GM21529 (cell line): ENCODE data around the gene SHH.
A peak's percentile ranks its signal among the peaks of the same experiment; 100 is the strongest.
"Not testable (repeated sequence)": the region's sequence is repeated elsewhere in the genome, so short reads cannot be mapped to it uniquely, and the experiment has no call there.

Experiments used
- ATAC-seq: cut with Tn5 transposase; IDR thresholded peaks from one replicate; pipeline ENCODE4 v1.9.1; 2021; ENCODE audit not compliant: unreplicated experiment

The SHH gene

DNA sequence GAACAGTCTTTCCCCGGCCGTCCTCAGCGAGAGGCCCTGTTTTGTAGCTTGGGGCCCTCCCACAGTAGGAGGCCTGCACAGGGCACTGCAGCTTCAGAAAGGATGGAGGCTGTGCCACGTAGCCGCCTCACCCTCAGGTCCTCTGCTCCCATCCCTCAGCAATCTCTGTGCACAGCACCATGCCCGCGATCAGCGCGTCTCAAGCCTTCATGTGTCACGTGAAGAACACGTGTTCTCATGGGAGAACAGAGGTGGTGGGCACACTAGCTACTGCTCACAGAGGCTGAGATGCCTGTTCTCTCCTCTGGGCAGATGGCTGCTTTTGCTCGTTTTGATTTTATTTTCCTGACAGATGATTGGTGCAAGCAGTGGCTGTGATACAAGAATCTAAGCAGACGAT lies 8.5 kb upstream of the SHH start:
- no peak for ATAC-seq

DNA sequence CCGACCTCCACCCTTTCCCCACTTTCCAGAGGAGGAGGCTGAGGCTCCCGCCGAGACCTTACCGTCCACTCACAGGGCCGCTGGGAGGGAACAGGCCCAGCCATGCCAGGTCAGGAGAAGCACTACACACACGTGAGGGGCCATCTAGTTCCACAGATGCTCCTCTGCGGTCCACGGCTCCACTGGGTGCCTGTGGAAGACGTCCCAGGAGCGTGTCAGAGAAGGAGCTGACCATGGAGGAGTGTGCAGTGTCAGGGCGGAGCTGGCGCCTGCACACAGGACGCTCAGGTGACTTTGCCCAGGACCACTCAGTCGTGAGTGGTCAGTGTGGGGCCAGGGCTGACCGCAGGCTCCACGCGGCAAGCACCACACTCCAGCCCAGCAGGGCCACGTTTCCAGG lies 8.0 kb upstream of the SHH start:
- no peak for ATAC-seq

DNA sequence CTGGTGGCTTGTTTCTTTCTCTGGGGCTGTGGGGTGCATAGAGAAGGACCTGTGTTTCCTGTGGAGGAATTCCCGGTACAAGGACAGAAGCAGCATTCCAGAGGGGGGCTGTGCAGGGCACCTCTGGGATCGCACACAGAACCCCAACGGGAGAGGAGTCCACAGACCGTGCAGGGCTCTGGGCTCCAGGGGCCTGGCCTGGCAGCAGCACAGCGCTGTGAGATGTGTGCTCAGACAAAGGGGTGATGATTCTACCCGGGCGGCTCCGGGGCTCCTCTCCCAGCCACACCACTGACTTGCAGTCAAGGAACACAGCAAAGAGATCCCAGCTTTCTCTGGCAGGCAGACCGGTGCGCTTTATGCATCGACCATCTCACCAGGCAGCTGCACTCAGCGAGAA lies 6.9 kb upstream of the SHH start:
- ATAC-seq, result no peak

DNA sequence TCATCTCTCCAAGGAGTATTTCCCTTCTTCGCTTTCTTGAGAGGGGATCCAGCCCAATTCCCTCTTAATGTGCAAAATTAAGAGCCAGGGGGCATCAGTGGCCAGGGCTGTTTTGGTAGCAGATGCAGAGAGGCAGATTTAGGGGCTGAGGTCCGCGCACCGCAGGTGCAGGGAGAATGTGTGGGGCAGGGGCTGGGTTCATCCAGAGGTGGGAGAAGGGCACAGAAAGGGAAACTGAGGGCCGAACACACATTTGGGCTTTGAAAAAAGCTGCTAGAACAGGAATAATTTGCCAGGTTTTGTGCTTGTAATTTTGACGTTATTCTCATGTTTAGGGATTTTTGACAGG lies 6.5 kb upstream of the SHH start:
- no peak for ATAC-seq

DNA sequence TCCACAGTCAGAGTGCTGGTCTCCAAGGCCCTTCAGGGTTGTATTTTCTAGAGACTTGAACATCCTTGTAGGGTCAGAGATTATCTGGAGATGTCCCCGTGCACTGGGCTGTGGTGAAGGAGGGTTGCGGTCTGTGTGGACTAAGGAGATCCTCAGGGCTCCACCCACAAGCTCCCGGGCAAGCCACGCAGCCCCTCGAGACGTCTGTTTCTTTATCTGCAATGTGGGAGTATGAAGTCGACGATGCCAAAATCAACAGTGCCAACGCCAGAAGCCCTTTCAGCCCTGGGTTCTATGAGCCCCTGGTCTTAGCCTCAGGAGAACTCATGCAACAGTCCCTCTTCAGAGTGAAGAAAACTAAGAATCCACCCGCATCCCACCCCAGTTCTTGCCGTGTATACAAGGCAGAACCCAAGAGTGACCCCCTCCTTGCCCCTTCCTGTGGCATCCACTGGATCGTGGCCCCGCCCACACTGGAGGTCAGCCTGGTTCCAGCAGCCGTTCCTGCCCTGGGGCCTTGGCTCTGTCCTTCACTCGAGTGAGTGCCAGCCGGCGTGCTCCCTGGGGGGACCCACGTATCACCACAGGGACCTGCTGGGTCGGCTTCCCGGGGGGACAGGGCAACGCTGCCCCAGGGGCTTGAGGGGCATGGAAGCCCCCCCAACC lies 6.0 kb upstream of the SHH start:
- ATAC-seq, result no peak

DNA sequence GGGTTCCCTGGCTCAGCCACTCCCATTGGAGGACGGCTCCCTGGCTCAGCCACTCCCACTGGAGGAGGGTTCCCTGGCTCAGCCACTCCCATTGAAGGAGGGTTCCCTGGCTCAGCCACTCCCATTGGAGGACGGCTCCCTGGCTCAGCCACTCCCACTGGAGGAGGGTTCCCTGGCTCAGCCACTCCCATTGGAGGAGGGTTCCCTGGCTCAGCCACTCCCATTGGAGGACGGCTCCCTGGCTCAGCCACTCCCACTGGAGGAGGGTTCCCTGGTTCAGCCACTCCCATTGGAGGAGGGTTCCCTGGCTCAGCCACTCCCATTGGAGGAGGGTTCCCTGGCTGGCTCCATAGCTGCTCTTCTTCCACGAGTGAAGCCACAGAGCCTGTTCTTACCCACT lies 5.3 kb upstream of the SHH start:
- not testable (repeated sequence) for ATAC-seq

DNA sequence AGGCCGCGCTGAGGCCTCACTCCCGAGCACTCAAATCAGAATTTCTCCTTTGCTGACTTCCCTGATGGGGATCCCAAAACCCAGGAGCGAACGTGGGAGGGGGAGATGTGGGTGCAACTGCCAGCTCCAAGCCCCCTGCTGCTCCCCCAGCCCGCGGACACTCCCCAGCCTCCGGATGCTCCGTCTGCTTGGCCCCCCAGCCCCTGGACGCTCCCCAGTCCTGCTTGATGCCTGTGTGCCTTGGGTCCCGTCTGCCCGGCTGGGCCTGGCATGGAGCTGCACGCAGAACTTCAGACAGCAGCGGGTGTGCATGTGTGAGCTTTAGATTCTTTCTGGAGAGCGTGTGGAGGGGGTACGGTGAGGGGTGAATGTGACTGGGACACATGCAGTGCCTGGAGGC lies 4.7 kb upstream of the SHH start:
- ATAC-seq, result no peak

DNA sequence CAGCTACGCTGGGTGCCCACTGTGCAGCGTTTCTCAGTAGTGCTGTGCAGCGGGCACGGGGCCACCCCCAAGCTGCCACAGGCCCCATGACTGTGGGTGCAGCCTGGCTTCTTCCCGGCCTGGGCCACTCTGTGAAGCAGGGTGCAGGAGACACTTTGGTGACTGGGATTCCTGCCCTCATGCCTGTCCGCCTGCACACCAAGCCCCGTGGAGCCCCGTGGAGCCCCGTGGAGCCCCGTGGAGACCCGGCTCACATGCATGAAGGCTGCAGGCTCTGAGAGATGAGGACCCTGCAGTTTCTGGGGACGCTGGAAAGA lies 3.9 kb upstream of the SHH start:
- no peak for ATAC-seq

DNA sequence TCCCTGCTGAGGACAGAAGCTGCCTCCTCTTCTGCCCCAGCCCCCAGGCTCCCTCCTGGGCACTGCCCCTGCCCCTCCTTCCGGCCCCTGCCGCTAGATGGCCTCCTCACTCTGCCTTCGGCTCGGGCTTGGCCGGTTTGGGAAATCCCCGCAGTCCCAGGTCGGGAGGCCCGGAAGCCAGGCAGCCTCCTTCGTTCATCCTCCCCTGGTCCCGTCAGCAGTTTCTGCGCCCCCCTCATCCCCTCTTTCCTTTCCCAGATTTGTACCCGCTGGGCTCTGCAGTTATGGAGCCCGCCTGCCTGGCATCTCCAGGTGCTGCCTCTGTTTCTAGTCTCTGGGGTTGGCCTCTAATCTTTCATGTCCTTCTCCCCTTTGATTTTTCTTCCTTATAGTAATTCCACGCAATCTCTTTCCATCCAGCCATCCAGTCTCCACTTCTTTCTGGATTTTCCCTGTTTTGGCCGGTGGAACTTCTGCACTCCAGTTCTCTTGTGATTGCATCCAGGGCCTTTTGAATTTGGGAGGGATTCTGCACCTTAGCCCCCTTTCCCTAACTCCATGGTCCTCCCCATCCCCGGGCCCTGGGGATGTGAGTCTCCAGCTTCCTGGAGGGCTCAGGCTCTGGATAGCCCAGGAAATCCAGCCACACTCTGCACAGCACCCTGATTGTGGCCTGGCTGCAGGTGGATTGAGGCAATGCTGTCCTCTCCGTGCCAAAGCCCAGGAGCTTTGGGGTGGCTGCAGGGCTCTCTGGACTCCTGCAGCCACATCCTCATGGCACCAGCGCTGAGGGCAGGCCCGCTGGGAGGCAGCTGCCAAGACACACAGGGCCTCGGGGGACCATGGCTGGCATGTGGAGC lies 3.3 kb upstream of the SHH start:
- ATAC-seq, result peak; percentile 90

DNA sequence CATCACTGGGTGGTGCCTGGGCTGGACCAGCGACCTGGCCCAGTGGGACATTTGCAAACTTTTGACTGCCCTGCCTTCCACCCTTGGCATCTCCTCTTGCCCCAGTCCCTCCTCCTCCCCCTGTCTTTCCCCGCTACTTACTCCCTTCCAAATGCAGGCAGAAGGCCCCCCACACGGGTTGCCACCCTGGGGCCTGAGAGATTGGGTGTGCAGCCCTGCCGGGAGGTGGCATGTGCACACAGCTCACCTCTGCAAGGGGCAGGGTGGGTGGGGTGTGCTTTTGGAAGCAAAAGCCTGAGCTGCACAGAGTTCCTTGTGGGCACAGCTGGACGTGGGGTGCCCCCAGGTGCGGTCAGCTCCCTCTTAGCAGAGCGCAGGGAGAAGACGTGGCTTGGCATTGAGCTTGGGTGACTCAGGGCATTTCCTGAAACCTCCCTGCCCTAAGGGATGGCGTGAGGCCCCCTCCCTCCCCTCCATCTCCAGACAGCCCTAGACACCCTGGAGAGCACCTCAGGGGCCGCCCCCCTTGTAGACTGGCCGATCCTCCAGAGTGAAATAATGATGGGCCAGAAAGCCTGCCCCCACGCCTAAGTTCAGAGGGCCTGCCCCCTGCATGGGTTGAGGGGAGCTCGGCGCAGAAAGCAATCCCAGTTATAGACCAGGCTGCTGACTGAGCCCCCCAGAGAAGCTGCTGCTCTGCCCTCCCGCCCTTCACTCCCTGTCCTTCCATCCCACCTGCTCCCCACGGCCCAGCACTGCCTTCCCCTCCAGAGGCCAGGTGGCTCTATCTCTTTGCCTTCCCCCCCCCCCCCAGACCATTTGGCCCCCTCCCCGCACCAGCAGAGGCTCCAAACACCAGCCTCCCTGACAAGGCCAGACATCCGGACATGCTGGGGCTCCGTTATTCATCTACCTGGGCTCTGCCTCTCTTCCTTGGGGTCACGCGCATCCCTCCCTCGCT lies 2.3 kb upstream of the SHH start:
- ATAC-seq, result no peak

DNA sequence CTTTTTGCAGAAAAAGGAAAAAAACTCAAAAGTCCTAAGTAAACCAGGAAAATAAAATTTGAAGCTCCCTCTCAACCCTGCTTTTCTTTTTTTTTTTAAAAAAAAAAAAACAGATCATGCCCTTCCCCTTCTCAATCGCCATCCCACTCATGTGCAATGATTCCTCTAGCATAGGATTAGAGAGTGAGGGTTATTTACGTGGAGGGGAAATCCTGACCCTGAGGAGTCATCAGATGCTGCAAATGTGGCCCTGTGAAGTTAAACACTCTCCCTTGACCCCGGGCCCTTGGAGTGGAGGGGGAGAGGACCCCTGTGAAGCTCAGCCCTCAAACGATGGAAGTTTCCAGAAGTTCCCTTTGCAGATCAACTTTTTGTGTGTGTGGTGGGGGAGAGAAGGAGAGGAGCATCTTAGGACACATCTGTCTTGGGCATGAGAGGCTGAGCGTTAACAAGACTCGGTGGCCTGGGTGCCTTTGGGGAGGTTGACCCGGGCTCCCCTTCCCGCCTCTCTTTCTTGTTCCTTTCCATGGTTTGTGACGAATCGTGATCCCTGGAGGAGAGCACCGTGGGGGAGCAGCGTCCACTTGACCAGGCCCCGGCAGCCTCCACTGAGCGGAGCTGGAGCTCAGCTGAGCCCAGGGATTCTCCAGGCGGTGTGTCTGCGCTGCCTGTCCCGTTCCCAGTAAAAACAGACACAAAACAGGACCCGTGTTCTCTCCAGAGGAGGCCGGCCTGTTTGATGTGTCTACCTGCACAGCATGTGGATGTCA lies 1.5 kb upstream of the SHH start:
- ATAC-seq, result no peak

DNA sequence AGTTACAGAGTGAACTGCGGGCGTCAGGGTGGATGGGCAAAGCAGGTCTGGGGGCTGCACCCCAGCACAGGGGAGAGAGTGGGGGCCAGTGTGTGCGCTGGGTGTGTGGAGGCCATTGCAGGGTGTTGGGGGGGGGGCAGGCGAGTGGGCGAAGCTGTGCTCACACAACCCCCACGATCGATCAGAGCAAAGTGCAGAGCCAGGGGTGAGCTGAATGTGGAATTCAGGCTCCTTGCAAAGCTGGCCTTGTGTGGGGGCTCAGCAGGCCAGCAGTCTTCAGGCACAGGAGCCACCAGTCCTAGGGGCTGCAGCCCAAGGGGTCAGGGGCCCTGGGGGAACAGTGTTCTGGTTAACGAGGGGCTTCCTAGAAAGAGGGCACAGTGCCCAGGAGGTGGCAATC lies 862 bp upstream of the SHH start:
- no peak for ATAC-seq

DNA sequence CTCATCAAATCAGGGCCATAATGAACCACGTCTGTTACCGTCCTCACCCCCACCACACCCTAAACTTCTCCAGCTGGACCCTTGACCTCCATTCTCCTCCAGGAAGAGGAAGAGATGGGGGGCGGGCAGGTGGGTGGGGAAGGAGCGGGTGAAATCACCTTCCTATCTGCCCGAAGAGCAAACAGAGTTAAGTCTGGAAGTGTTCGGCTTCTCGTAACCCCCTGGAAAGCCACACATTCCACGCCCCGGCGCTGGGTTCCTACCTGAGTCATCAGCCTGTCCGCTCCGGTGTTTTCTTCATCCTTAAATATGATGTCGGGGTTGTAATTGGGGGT lies 736 bp downstream of the SHH start:
- no peak for ATAC-seq

DNA sequence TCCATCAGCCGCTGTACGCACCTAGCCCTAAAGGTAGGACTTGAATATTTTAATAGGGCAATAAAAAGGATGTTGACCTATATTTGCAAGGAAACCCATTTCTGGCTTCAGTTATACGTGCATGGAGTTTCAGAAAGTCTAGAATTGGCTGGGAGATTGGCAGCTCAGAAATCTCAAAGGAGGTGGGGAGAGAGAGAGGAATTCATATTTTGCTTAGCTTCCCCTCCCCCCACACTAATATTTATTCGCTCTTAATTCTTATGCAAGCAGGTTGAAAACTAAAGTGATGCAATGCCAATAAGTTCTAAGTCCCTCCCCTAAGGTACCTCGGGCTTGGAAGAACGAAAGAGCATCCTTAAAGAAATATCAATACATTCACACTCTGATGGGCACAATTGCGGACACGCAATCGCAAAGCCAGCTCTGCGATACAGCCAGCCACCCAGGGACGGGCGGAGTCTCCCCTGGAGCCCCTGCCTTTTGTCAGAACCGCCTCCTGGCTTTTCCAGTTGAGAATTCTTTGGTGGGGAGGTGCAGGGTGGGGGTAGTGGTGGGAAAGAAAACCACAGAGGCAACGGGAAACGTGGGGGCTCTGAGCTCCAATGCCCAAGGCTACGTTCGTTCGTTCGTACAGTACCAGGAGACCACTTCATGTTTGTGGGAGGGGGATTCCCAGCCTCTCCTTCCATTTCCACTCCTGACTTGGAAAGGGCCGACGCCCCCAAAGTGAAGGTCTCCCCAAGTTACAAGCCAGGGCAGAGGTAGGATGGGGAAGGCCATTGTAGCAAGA lies 1.3 kb downstream of the SHH start:
- no peak for ATAC-seq

DNA sequence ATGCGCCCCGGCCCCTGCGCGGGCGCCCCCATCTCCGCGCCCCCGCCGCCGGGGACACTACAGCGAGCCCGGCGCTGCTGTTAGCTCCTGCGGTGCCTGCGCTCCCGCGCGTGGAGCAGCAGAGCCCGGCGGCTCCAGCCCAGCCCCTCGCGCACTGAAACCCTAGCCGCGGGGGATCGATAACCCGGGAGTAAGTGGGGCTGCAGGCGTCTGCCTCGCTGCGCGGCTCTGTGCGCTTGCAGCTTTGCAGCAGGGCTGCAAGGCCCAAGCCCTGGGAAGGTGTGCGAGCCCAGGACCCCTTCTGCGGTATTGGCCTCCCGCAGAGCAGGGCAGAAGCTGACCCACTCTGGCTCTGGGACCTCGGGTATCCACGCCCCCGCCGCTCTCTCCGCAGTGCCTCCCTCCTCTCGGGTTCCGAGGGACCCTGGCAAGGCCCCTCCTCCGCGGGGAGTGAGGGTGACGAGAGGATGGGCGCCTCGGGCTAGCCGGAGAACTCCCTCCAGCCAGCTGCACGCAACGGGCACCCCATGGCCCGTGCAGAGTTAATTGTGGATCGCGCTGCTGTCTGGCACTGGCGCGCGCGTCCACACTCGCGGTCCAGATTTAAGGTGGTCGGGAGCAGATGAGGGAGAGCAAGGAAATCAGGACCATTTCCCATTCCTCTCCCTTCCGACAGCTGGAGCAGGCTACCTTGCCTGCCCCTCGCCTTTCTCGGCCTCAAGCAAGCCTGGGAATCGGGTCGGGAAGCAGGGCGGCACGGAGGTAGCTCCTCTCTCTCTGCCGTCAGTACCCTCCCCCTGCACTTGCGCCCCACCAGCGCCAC lies 2.1 kb downstream of the SHH start:
- ATAC-seq, result no peak

DNA sequence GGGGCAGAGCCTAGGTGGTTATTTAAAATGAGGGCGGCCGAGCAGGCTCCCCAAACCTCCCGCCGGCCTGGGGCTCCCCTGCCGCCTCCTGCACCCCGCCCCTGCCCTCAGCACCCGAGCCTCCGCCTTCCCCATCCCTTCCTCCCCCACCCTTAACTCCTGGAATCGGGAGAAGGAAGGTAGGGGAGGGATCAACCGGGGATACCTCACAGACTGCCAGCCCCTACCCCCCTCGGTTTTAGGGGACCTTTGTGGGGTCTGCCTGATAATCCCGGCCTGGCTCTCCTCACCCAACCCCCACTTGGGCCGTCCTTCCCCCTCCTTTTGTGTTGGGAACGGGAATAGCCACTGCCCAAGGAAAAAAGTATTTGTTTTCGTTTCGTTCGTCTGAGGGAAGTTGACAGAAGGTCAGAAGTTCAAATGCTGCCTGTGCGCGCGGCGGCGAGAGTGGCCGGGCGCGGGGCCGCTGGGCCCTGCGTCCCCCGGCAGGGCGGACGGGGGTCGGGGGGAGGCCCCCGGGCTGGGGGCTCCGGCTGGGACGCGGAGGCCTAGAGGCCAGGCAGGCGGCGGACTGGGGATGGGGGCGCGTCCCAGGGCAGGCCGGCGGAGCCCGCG lies 2.8 kb downstream of the SHH start:
- no peak for ATAC-seq

DNA sequence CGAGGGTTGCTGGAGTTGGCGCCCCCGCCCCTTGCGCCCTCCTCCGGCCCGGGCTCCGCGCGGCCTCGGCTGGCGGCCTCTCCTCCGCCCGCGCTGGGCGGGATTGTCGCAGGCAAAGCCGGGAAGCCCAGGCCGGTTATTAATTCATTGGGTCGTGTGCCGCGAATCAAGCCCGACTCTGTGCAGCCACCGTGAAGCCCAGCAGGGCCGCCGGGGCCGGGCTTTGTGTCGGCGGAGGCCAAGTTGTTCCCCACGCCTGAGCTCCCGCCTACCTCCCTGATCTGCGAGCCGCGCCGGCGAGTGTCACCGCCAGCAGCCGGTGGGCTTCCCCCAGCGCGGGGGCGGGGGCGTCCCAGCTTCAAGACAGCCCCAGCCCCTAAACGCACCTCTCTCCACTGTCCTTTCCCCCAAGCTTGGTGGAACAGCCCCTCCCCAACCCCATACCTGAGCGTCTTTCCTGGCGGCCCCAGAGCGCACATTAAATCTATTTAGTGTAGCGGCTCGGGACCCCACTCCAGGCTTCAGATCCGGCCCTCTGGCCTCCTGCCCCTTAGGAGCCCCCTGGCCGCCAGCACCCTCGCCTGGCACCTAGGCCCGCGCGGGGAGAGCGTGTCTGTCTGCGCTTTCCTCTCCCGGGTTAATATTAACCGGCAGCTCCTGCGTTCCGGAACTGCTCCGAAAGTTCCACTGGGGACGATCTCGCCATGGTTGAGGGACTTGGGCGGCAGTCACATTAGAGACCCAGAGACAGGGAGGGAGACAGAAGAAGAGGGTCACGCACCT lies 3.5 kb downstream of the SHH start:
- no peak for ATAC-seq

DNA sequence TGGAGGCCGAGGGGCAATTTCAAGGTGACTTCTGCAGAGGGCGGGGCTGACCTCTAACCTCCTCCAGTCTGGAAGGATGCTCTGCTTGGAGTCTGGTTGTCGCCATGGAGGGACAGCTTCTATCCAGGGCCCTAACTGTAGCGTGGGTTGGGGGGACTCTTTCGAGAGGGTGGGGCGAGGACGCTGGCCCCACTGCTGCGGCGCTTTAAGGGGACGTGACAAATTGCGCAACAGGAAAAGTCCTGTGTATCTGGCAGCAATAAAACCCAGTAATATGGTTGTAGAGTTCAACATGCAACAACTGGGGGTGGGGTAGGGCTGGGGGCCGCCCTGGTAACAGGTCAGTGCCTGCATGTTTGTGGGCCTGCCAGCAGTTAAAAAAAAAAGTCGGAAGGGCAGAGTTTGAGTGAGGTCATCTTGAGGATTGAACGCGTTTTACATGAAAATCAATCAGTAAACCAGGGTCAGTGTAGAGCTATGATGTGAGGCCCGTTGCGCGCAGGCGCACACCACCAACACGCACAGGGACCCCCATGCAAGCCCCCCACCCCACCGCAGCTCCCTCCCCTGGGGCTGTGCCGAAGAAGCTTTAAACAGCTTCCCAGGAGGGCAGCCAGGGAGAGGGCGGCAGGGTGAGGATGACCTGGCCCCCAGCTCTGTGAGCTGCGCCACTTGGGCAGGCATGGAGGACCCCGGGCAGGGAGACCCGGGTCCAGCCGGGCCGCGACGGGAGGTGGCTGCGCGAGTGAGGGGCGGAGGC lies 4.3 kb downstream of the SHH start:
- no peak for ATAC-seq
